H4 (cell line): ENCODE results near the gene GPRC5B. TPM values are rescaled to one million over a fixed set of nuclear protein-coding genes. Genes with fewer than 3 reads are reported as not detected.

Experiments used
- DNase-seq: peaks from one replicate; pipeline ENCODE4 v3.0.0-alpha.2; 2015; ENCODE audit warnings: low spot score
- total RNA-seq: library from RNA; depleted of rRNA; stranded (reverse); fragments of >200 nt; shearing (Covaris generic); gene quantifications from 2 replicates; pipeline ENCODE4 v1.2.3, GENCODE V29; 2014

Gene GPRC5B
- total RNA-seq, 1 experiment from 2014 or later: 1.8 TPM

- DNase-seq: peak; percentile 42
Observed at GRCh38 chr16:19844945-19845641, 39.6 kb downstream of the GPRC5B start.

GRCh38 chr16:19843371-19843770 is 41.3 kb downstream of the GPRC5B start:
- no peak for DNase-seq

- DNase-seq: no peak
Observed at GRCh38 chr16:19842426-19843157, 42.1 kb downstream of the GPRC5B start.

DNA sequence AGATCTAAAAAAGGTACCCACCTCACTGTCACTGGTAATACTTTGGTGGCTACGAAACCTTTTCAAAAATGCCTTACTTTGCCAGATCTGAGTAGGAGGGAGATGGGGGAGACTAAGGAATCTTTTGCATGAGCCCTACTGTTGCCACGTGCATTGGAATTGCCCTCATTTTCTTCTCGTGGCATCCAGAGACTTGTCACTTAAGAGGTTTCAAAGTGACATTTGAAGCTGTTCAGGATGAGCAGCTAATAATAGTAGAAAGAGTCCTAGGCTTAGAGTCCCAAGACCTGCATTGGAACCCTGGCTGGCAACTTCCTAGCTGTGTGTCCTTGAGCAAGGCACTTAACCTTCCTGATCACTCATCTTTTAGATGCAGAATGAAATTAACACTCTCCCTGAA is 43.5 kb downstream of the GPRC5B start:
- DNase-seq: no peak

DNA sequence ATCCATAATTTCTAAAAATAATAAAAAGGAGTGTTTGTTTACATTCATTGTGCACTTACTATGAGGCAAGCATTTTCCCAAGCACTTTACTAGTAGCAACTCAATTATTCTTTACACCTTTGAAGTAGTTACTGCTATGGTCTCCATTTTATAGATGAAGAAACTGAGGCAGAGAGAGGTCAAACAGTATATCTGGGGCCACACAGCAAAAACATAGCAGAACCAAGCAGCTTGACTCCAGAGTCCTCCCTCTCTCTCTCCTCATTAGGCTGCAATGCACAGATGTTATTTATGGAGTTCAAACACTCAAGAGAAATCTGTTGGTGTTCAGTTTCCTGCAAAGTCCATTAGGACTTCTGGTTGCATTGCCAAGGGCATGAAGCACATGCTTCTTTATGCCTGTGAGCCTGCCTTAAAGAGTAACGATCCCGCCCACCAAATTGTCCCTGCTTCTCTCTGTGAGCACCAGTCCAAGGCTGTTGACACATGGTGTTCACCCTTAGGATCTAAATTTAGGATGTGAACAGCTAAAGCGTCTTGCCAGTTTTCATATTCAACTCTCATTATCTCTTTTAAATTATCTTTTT is 44.0 kb downstream of the GPRC5B start:
- no peak for DNase-seq

GRCh38 chr16:19837984-19838707 is 46.5 kb downstream of the GPRC5B start:
- no peak for DNase-seq

GRCh38 chr16:19837331-19837980 is 47.2 kb downstream of the GPRC5B start:
- no peak for DNase-seq

GRCh38 chr16:19835968-19836421 is 48.7 kb downstream of the GPRC5B start:
- DNase-seq: no peak

DNA sequence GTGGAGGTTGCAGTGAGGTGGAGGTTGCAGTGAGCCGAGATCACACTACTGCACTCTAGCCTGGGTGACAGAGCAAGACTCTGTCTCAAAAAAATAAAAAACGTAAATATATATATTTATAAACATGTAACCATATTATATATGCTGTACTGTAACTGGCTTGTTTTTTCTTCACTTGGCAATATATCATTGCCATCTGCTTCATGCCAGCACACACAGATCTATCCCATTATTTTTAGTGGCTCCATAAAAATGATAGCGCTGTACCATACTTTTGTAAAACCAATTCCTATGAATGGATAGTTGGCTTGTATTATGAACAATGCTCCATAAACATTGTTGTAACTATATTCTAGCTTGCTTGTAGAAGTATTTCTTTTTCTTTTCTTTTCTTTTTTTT is 49.5 kb downstream of the GPRC5B start:
- DNase-seq: no peak

- no peak for DNase-seq
Observed at GRCh38 chr16:19833581-19833980, 51.1 kb downstream of the GPRC5B start.

DNA sequence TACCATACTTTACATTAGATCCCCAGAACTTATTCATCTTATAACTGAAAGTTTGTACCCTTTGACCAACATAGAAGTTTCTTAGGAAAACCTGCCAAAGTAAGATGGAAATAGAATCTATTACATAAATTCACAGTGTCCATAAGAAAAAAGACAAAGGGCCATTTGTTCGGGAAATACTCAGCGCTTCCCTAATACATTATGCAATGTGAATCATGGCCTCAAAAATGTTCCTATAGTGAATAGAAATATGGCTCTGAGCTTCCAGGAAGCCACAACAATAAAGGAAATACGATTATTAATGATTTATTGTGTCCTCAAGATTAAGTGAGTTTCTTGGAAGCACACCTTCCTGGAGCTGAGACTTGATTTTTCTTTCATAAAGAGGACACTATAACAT is 51.5 kb downstream of the GPRC5B start:
- DNase-seq: no peak

DNA sequence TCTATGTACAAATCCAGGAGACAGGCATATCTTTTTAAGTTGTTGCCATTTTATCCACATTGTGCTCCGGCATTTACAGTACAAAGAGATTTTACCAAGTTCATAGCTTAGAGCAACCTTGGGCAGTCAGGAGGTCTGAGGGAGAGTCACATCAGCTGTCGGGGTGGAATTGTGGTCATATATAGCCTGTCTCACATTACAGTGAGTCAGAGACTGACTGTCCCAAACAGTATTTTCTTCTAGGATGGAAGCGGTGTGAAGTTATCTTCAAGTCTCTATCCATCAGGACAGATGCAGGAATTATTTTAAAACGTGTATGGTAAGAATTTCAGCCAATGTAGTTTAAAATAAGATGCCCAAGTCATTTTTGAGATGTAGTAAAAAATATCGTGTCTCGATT is 53.0 kb downstream of the GPRC5B start:
- DNase-seq: peak; percentile 73

GRCh38 chr16:19830902-19831560 is 53.6 kb downstream of the GPRC5B start:
- no peak for DNase-seq

DNA sequence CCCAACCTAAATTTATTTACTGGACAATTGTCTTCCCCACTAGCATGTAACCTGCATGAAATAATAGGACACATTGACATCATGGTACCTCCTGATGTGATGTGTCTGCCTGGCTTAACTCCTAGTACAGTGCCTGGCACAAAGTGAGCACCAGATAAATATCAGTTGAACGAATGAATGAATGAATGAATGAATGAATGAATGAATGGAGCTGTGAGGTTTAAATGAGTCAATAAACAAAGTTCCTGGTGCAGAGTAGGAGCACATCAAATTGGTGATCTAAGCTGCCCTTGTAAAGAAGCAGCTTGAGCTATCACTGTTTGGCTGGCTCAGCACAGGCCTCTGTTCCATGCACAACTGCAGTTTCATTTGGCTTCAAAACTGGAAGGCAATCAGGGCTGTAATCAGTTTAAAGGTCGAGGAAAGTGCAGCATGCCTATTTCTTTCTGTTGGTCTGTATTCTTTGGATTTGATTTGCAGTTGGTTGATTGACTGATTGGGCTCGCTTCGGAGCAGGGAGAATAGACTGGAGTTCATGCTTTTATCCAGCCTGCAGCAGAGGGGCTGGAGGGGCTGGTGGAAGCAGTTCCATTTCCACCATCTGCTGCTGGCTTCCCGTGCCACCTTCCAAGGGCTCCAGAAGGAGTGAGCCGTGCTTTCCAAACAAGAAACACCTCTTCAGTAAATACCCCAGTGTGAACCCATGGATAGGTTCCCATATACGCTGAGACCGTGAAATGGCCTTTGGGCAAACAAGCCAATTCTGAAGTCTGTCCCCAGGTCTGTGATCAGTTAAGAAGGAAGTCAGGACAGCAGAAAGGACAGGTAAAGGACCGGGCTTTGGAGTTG is 54.6 kb downstream of the GPRC5B start:
- DNase-seq: no peak

- no peak for DNase-seq
Observed at GRCh38 chr16:19824216-19824615, 60.4 kb downstream of the GPRC5B start.

GRCh38 chr16:19823322-19823721 is 61.3 kb downstream of the GPRC5B start:
- DNase-seq: no peak

GRCh38 chr16:19822533-19822932 is 62.1 kb downstream of the GPRC5B start:
- DNase-seq: peak; percentile 19

DNA sequence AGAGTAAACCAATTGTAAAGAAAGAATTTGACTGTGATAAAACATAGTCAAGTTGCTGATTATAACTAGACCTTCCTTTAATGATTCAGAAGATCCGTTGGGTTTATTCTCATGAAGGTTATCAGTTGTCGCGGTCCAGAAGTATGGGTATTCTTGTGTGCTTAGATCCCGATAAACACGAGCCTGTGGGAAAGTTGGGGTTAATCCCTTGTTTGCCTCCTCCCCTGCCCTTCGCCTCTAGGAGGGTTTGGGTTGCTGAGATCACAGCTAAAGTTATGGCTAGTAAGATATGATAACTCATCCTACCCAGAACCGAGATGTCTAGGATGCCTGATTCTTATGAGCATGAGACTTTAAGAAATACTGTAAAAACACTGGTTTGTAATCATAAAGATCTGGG is 66.8 kb downstream of the GPRC5B start:
- DNase-seq: no peak

- no peak for DNase-seq
Observed at GRCh38 chr16:19817122-19817521, 67.5 kb downstream of the GPRC5B start.

DNA sequence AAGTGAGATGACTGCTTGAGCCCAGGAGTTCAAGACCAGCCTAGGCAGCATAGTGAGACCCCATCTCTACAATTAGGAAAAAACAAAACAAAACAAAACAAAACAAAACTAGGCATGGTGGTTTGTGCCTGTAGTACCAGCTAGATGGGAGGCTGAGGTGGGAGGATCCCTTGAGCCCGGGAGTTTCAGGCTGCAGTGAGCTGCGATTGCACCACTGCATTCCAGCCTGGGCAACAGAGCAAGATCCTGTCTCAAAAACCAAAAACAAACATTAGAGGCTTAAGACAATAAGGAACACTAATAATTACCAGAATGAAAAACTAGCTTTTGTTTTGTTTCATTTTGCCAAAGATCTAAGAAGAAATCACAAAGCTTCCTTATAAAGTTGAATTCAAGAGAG is 69.2 kb downstream of the GPRC5B start:
- no peak for DNase-seq
